Measurements from ENCODE around the gene PTPRF.

Gene PTPRF

DNA sequence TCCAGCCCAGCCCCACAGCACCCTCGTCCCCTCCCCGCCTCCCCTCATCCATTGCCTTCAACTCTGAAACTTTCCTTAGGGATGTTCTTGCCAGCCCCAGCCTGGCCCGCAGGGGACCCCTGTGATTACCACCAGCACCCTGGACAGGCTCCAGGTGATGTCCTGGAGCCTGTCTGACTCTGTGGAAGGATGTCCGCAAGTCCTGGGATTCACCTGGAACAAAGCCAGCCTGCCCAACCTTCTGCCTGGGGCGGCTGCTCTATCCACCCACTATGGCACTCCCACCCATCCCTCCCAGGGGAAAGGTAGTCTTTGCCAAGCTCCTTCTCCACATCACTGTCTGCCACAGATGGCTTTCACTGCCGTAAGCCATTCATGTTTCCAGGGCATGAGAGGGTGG lies 24.4 kb upstream of the PTPRF start:
- no peak for DNase-seq (ENCODE audit: low read depth)
- TF ChIP-seq CTCF (IDR thresholded peaks at IDR 0.05; ENCODE audit: low read depth, low read length, missing control alignments), result no peak
- no peak overlapping the region for H3K4me3 ChIP-seq (ENCODE audit: low read depth, low read length)
- in situ Hi-C loops (cut with HindIII; ENCODE audit: low sequenced_read_pairs), result no loop called here

DNA sequence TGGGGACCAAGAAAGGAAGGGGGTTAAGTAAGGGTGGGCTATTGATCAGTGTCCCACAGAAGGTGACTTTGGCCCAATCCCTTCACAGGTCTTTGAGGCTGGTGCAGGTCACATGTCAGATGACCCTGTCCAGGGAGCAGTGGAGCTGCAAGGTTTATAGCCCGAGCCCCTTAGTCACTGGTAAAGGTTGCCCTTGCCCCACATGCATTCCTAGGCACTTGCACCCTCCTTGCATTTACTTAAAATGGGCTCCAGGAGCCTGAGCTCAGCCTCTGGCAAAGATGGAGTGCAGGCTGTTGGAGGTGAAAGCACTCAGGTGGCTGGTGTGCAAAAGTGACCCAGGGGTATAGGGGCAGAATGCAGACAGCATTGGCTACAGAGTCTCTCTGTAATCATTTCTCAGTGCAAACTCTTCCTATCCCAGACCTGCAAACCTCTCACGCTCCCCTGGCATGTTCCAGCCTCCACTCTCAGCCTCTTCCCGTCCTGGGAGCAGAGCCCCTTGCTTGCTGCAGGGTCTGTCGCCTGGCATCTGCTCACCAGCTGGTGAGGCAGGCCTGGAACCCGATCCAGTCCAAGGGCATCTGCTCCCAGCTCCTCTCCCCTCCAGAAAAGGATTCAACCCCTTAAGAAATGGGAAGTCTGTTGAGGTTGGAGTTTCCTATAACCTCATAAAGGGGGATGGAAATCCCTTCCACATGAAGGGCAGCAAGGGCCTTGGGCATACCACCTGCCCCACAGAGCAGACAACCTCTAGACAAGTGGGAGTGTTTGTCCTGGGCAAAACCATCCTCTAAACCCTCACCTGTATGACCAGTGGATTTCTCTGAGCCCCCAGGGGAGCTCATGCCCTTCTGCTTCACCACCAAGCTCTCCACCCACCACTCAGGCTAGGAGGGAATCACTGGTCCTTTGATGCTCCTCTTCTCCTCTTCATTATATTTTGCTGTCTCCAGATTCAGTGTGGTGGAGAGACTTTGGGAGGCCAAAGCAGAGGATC lies 23.1 kb upstream of the PTPRF start:
- no peak for DNase-seq (ENCODE audit: low read depth)
- no peak overlapping the region for H3K4me3 ChIP-seq (ENCODE audit: low read depth, low read length)
- in situ Hi-C loops (cut with HindIII; ENCODE audit: low sequenced_read_pairs), result no loop called here
- no peak for TF ChIP-seq CTCF (IDR thresholded peaks at IDR 0.05; ENCODE audit: low read depth, low read length, missing control alignments)

DNA sequence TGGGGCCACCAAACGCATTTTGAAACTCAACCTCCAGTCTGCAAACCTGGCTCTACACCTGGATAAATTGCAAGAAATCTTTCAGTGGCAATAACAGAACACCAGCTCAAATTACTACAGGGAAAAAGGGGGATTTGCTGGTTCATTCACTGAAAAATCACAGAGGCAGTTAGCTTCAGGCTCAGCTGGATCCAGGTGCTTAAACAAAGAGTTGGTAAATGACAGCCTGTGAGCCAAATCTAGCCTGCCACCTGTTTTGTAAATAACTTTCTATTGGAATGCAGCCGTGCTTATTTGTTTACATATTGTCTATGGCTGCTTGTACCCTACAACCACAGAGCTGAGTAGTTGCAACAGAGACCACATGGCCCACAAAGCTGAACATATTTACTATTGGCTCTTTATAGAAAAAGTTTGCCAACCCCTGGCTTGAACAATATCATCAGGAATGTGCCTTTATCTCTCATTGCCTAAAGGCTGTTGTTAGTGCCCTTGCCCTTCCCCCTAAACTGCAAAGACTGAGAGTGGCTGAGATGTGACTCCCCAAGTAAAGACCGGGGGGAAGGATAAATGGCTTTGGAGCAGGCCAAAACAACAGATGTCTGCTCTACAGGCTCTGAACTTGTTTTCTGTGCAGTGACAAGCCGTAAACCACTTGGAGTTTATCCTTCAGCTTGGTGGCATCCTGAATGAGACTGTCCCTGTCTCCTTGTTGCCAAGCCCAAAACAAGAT lies 21.5 kb upstream of the PTPRF start:
- in situ Hi-C loops (cut with HindIII; ENCODE audit: low sequenced_read_pairs), result no loop called here
- no peak for TF ChIP-seq CTCF (IDR thresholded peaks at IDR 0.05; ENCODE audit: low read depth, low read length, missing control alignments)
- DNase-seq (ENCODE audit: low read depth), result no peak
- H3K4me3 ChIP-seq (ENCODE audit: low read depth, low read length), result no peak overlapping the region

DNA sequence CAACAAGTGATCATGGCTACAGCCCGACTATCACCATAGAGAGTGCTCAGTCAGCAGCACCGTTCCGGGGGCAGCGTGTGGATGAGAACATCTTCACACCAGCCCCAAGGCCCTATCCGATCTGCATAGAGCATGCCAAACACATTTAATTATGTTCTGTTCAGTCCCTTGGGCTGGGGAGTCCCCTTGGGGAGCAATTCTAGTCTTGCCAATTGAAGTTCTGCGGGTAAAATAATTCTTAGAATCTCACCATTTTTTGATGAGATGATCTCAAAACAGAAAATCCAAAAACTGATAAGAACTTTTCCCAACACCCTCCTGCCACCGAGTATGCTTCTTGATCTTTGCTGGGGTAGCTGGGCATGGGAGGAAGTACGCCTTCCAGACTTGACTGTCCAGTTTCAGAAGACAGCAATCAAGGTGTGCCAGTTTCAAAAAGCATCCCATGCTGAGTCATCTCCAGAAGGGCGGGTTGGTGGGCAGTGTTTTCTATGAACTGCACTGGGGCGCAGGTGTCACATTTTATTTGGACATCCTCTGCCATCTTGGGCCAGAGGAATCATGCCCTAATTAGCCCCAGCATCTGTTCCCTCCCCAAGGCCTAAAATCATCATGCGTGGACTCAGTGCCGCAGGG lies 20.8 kb upstream of the PTPRF start:
- TF ChIP-seq CTCF (IDR thresholded peaks at IDR 0.05; ENCODE audit: low read depth, low read length, missing control alignments), result no peak
- in situ Hi-C loops (cut with HindIII; ENCODE audit: low sequenced_read_pairs), result no loop called here
- no peak overlapping the region for H3K4me3 ChIP-seq (ENCODE audit: low read depth, low read length)
- no peak for DNase-seq (ENCODE audit: low read depth)

GRCh38 chr1:43510621-43511020 lies 20.1 kb upstream of the PTPRF start:
- no peak for TF ChIP-seq CTCF (IDR thresholded peaks at IDR 0.05; ENCODE audit: low read depth, low read length, missing control alignments)
- no peak overlapping the region for H3K4me3 ChIP-seq (ENCODE audit: low read depth, low read length)
- DNase-seq (ENCODE audit: low read depth), result no peak
- in situ Hi-C loops (cut with HindIII; ENCODE audit: low sequenced_read_pairs), result no loop called here

DNA sequence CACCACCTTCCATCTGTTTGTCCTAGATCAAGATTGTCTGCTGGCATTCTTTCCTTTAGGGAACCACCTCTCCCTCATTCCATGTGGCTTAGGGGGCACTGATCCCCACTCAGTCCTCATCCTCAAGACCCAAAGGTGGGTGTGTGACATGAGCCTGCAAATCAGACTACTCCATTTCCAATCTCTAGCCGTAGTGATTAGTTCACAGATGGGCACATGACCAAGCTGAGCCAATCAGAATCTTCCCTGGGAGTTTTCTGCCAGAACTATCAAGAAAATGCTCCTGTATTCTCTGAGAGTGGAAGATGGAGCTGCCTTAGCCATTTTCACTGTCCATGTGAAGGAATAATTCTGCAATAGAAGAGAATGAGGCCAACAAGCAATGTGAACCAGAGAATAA lies 19.3 kb upstream of the PTPRF start:
- in situ Hi-C loops (cut with HindIII; ENCODE audit: low sequenced_read_pairs), result no loop called here
- H3K4me3 ChIP-seq (ENCODE audit: low read depth, low read length), result no peak overlapping the region
- DNase-seq (ENCODE audit: low read depth), result no peak
- TF ChIP-seq CTCF (IDR thresholded peaks at IDR 0.05; ENCODE audit: low read depth, low read length, missing control alignments), result no peak

Data from astrocyte of the cerebellum (primary cell).